Osteoblast (primary cell): ENCODE results near the gene DCLK1. TPM values are rescaled to one million over a fixed set of nuclear protein-coding genes. Genes with fewer than 3 reads are reported as not detected.

Experiments
- DNase-seq: peaks from one replicate; pipeline ENCODE4 v3.0.0; 2011; ENCODE audit warnings: low spot score, mixed read lengths; ENCODE audit not compliant: insufficient read length; ENCODE audit errors: missing footprints
- H2AFZ ChIP-seq: 2 replicates; pipeline ENCODE4 v1.6.0; 2011; ENCODE audit warnings: mild to moderate bottlenecking, low read length
- H3K27ac ChIP-seq: 2 replicates; pipeline ENCODE4 v1.5.1; 2011; ENCODE audit warnings: mild to moderate bottlenecking, low read depth, low read length, moderate library complexity
- H3K27me3 ChIP-seq: 2 replicates; pipeline ENCODE4 v1.6.0; 2012; ENCODE audit warnings: mild to moderate bottlenecking, control low read depth, inconsistent platforms, low read length, moderate library complexity; ENCODE audit not compliant: insufficient read depth
- H3K36me3 ChIP-seq: 2 replicates; pipeline ENCODE4 v1.5.1; 2011; ENCODE audit warnings: mild to moderate bottlenecking, low read length, control low read depth, moderate library complexity; ENCODE audit not compliant: insufficient read depth
- H3K4me1 ChIP-seq: 2 replicates; pipeline ENCODE4 v1.5.1; 2011; ENCODE audit warnings: mild to moderate bottlenecking, low read length, control low read depth, moderate library complexity; ENCODE audit not compliant: insufficient read depth
- H3K4me2 ChIP-seq: 2 replicates; pipeline ENCODE4 v1.6.0; 2011; ENCODE audit warnings: mild to moderate bottlenecking, low read length; ENCODE audit not compliant: insufficient read depth
- H3K4me3 ChIP-seq: fragments of 200-600 bp; sonication (generic); 3 replicates; pipeline ENCODE4 v1.5.1; 2012; ENCODE audit warnings: mild to moderate bottlenecking, low read length, inconsistent platforms; ENCODE audit not compliant: insufficient read depth
- H3K79me2 ChIP-seq: 2 replicates; pipeline ENCODE4 v1.6.0; 2012; ENCODE audit warnings: mild to moderate bottlenecking, low read length, control low read depth, inconsistent platforms; ENCODE audit not compliant: insufficient read depth
- H3K9me3 ChIP-seq: 2 replicates; pipeline ENCODE4 v1.5.1; 2011; ENCODE audit warnings: low read depth, low read length, control low read depth
- H4K20me1 ChIP-seq: 2 replicates; pipeline ENCODE4 v1.6.0; 2012; ENCODE audit warnings: mild to moderate bottlenecking, low read length, control low read depth; ENCODE audit not compliant: insufficient read depth
- CTCF ChIP-seq: IDR thresholded peaks from 2 replicates; pipeline ENCODE4 v1.5.1; 2011; ENCODE audit warnings: mild to moderate bottlenecking, low read depth, low read length, moderate library complexity; ENCODE audit errors: extremely low read depth
- total RNA-seq: library from RNA; depleted of rRNA; stranded (reverse); fragments of >200 nt; gene quantifications from 2 replicates; pipeline ENCODE4 v1.2.3, GENCODE V29; 2012

DCLK1 gene
- total RNA-seq, 1 donor = 132 TPM

- Histone ChIP-seq H3K36me3 (no peaks in the 10 kb centered on the region), H3K27me3 (no peaks in the 10 kb centered on the region), H2AFZ (no peak overlapping the region), H3K9me3 (peaks cover 4% of the 10 kb centered on the region), H3K4me2 (no peak overlapping the region), H3K79me2 (no peaks in the 10 kb centered on the region), H3K27ac (no peak overlapping the region), H3K4me1 (no peaks in the 10 kb centered on the region), H3K4me3 (no peak overlapping the region), H4K20me1 (no peaks in the 10 kb centered on the region)
- no peak for TF ChIP-seq CTCF
- no peak for DNase-seq
Measured at GRCh38 chr13:35945368-35945767, 185.8 kb downstream of the DCLK1 start.

- H3K36me3 ChIP-seq = no peaks in the 10 kb centered on the region
- H3K9me3 ChIP-seq = peaks cover 4% of the 10 kb centered on the region
- DNase-seq = no peak
- H3K27me3 ChIP-seq = no peaks in the 10 kb centered on the region
- no peak overlapping the region for H3K4me3 ChIP-seq
- no peak overlapping the region for H3K4me2 ChIP-seq
- TF ChIP-seq CTCF = no peak
- H3K4me1 ChIP-seq = no peaks in the 10 kb centered on the region
- no peak overlapping the region for H2AFZ ChIP-seq
- no peaks in the 10 kb centered on the region for H3K79me2 ChIP-seq
- H4K20me1 ChIP-seq = no peaks in the 10 kb centered on the region
- no peak overlapping the region for H3K27ac ChIP-seq
Measured at GRCh38 chr13:35941374-35941773, 189.8 kb downstream of the DCLK1 start.

- Histone ChIP-seq H3K9me3 (peaks cover 4% of the 10 kb centered on the region), H3K27ac (no peak overlapping the region), H3K4me3 (no peak overlapping the region), H2AFZ (no peak overlapping the region), H3K4me1 (no peaks in the 10 kb centered on the region), H3K4me2 (no peak overlapping the region), H3K27me3 (no peaks in the 10 kb centered on the region), H4K20me1 (no peaks in the 10 kb centered on the region), H3K36me3 (no peaks in the 10 kb centered on the region), H3K79me2 (no peaks in the 10 kb centered on the region)
- no peak for TF ChIP-seq CTCF
- DNase-seq = peak; percentile 21
Measured at GRCh38 chr13:35940734-35941133, 190.4 kb downstream of the DCLK1 start.

GRCh38 chr13:35936246-35936978, 194.8 kb downstream of the DCLK1 start:
- Histone ChIP-seq H3K9me3 (no peaks in the 10 kb centered on the region), H3K27me3 (no peaks in the 10 kb centered on the region), H3K79me2 (no peaks in the 10 kb centered on the region), H4K20me1 (no peaks in the 10 kb centered on the region), H3K4me2 (no peak overlapping the region), H3K4me3 (no peak overlapping the region), H3K36me3 (no peaks in the 10 kb centered on the region), H2AFZ (no peak overlapping the region), H3K4me1 (no peaks in the 10 kb centered on the region), H3K27ac (no peak overlapping the region)
- peak; percentile 27 for DNase-seq
- TF ChIP-seq CTCF = no peak
